ENCODE results near the gene TC2N.

GRCh38 chr14:91883753-91884152 lies 16.4 kb upstream of the TC2N start:
- TF ChIP-seq FOXM1 (IDR thresholded peaks at IDR 0.05; ENCODE audit: borderline replicate concordance), result no peak
- TF ChIP-seq BHLHE40 (IDR thresholded peaks at IDR 0.05; ENCODE audit: borderline replicate concordance), result no peak
- TF ChIP-seq TARDBP (IDR thresholded peaks at IDR 0.05), result no peak
- TF ChIP-seq SUZ12 (IDR thresholded peaks at IDR 0.05), result no peak
- no peak for TF ChIP-seq FOXK2 (IDR thresholded peaks at IDR 0.05)
- no peak for TF ChIP-seq ELF4 (IDR thresholded peaks at IDR 0.05)
- TF ChIP-seq ZNF384 (IDR thresholded peaks at IDR 0.05), result no peak
- no peak for TF ChIP-seq FOXA1 (IDR thresholded peaks at IDR 0.05)
- no peak for TF ChIP-seq NFRKB (IDR thresholded peaks at IDR 0.05)
- no peak for TF ChIP-seq HDGF (IDR thresholded peaks at IDR 0.05; ENCODE audit: borderline replicate concordance)
- no peak for TF ChIP-seq LEF1 (IDR thresholded peaks at IDR 0.05; ENCODE audit: borderline replicate concordance)
- no peak for TF ChIP-seq ARNT (IDR thresholded peaks at IDR 0.05)
